Measurements from ENCODE around the gene LAMA5.
A peak's percentile ranks its signal among the peaks of the same experiment; 100 is the strongest.

The LAMA5 gene

DNA sequence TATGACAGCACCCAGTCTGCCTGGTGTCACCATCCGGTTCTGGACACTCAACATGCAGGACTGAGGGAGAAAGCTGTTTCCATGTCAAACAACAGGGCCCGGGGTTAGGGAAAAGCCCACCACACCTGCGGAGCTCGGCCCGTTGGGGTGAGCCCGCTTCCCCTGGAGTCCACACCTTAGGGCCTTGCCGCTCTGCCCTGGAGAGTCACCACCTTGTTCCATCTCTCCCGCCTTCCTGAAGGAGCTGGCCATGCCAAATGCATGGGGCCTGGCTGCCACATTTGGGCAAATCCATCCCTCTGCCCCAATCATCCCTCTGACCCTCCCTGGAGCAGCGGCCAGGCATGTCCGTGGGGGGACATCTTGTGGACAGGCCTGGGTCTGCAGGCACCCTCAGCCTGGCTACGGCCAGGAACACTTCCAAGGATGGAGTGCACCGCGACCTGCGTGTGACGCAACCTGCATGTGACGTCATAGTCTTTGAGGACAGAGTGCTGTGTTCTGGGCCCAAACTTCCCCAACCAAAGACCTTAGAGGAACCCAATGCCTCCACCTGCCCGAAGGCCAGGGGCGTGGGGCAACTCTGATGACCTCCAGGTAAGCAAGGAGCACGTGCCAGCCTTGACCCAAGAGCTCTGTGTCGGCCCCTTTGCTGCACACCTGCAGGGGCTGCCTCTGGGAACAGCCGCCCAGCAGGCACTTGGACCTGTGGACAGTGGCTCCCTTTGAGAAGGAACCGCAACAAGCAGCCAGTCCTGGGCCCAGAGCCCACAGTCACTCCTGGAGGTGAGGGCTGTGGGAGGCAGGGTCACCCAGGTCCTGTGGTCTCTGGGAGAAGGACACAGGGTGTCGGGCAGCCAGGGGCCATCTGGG, 38.2 kb upstream of the LAMA5 start:
- peak in 29 of 42 donors; percentile 11 to 65 (median 41) for DNase-seq
- intact Hi-C loops (cut with DNase I) = no loop called here

DNA sequence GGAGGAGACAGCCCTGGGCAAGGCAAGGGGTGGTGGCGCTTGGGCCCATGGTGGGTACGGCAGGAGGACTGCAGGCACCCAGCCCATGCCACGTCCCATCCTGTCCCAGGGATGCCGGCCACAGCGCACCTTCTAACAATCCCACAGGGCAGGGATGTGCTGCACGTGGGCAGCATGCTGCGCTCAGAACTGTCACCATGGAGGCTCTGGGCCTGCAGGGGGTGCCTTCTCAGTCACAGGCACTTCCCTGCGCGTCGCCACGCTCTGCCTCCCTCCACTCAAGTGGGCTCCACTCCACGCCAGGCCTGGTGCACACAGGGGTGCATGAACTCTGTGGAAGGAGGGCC, 37.6 kb upstream of the LAMA5 start:
- no peak for DNase-seq
- intact Hi-C loops (cut with DNase I) = no loop called here

DNA sequence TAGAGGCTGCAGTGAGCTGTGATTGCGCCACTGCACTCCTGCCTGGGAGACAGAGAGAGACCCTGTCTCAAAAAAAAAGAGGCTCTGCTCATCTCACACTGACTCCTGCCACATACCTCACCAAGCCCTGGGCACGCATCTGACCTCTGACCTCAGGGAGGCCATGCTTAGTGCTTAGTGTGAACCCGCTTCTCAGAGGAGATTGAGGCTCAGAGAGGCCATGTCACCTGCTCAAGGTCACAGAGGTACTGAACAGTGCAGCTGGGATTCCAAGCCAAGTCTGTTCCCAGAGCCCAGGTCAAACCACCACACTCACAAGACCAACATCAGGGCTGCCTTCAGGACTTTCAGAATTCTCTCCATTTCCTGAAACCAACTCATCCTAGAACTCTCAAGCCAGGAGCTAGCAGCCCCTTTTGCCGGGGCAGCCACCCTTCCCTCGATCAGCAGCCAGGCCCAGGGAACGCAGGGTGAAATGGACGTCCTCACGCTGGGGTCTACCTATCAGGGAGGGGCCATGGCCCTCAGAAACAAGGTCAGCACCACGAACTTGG, 37.1 kb upstream of the LAMA5 start:
- DNase-seq = no peak
- intact Hi-C loops (cut with DNase I) = no loop called here

DNA sequence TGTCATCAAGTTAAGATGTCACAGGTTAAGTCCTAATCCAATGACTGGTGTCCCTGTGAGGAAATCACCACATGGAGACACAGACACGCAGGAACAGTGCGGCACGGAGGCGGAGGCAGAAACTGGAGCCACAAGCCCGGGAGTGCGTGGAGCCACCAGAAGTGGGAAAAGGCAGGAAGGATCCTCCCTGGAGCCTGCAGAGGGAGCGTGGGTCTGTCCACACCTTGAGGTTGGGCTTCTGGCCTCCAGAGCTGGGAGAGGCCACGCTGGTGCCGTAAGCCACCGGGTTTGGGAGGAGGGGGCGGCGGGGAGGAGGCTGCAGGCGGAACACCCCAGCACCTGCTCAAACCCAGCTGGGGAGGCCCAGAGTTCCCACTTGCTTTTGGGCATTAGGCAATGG, 36.2 kb upstream of the LAMA5 start:
- intact Hi-C loops (cut with DNase I) = no loop called here
- no peak for DNase-seq

DNA sequence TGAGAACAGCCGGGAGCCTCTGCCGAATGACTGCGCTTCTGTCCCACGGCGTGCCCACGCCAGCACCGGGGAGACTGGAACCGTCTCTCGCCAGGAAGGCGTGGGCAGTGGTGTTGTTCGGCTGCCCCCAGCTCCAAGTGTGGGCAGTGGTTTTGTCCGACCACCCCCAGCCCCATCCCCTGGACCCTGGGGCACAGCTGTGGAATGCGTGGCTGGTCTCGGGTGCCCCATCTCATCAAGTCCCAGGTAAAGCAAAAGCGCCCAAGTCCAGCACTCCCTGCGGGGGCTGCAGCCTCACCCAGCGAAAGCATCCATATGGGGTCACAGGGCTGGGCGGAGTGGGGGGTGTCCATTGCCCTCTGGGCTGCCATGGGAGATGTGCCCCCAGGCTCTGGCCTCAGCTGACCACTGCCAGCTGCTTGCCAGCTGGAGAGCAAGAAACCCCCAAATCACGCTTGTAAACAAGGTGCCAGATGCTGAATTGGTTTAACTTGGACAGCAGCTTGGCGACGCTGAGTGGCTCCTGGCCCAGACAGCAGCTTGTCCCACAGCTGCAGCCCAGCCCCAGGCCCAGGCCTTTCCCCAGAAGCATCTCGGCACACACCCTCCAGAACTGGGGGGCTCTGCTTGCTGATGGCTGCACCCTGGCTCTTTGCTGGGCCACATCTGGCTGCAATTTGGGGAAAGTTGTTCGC, 35.5 kb upstream of the LAMA5 start:
- intact Hi-C loops (cut with DNase I) = no loop called here
- DNase-seq = no peak

DNA sequence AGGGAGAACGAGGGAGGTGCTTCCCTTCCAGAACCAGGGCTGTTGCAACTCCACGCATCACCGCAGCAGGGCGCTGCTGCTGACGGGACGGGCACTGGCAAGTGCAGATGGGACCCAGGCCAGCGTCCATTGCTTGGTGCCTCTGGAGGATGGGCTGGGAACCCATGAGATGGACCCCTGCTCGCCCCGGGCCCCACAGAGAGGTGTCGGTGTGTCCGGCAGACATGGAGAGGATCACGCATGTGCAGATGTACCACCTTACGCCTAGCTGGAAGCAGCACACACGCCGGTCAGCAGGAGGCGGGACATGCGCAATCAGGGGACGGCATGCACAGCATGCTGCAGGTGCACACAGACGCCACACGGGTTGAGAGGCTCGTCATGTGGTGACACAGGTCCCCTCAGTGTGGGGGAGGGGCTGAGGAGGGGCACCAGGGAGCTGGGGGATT, 34.2 kb upstream of the LAMA5 start:
- DNase-seq = no peak

DNA sequence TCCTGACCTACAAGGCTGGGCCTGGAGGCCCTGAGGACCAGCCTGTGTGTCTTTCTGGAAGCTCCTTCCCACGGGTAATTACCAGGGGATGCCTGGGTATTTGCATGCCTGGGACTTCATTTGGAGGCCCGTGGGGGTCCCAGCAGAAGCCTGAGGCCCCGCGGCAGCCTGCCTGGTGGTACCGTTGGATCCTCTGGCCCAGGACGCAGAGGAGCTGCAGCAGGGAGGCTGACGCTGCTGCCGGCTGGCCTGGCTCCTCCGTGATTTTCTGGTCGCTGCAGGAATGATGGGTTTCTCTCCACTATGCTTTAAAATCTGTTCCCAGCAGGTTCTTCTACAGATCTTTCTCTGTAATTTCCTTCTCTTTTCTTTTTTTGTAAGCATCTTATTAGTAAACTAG, 33.4 kb upstream of the LAMA5 start:
- DNase-seq = no peak
- intact Hi-C loops (cut with DNase I) = no loop called here

More for the DNA sequence above, 34.2 kb upstream of the LAMA5 start:
- intact Hi-C loops (cut with DNase I) = no loop called here

DNA sequence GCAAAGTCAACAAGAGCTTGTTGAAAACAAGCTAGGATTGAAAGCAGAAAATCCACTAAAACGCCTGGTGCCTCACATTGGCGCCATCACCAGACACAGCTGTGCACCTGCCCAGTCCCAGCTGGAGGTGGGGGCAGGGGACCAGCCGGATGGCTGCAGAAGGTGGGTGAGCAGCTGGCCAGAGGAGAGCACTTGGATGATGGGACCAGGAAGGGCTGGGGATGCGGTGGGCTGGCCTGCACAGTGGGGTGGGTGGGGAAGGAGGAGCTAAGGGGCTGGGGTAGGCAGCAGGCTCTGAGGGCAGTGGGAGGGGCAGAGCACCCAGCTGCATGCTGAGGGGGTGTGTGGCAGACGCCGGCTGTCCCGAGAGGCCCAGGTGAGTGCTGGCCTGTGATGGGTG, 32.9 kb upstream of the LAMA5 start:
- intact Hi-C loops (cut with DNase I) = no loop called here
- no peak for DNase-seq

DNA sequence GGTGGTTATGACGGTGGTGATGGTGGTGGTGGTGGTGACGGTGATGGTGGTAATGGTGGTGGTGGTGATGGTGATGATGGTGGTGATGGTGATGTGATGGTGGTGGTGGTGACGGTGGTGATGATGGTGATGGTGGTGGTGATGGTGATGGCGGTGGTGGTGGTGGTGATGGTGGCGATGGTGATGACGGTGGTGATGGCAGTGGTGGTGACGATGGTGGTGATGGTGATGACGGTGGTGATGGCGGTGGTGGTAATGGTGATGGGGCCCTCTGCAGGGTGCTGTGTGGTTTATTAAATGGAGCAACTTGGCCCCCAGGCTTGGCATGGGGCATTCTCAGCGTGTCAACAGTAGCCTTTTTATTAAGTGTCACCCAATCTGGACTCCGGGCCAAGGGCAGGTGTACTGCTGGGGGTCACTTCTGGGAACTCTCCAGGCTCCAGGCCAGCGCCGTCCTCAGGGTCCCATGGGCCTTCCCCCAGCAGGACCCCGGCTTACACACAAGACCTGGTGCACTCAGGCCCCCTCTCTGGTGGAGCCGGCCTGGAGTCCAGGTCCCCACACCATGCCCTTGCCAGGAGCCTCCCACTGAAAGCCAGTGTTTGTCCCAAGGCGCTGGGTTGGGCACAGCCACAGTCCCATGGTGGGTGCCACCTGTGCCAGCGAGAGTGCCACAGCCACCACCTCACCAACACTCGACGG, 31.2 kb upstream of the LAMA5 start:
- DNase-seq = no peak
- intact Hi-C loops (cut with DNase I) = no loop called here

DNA sequence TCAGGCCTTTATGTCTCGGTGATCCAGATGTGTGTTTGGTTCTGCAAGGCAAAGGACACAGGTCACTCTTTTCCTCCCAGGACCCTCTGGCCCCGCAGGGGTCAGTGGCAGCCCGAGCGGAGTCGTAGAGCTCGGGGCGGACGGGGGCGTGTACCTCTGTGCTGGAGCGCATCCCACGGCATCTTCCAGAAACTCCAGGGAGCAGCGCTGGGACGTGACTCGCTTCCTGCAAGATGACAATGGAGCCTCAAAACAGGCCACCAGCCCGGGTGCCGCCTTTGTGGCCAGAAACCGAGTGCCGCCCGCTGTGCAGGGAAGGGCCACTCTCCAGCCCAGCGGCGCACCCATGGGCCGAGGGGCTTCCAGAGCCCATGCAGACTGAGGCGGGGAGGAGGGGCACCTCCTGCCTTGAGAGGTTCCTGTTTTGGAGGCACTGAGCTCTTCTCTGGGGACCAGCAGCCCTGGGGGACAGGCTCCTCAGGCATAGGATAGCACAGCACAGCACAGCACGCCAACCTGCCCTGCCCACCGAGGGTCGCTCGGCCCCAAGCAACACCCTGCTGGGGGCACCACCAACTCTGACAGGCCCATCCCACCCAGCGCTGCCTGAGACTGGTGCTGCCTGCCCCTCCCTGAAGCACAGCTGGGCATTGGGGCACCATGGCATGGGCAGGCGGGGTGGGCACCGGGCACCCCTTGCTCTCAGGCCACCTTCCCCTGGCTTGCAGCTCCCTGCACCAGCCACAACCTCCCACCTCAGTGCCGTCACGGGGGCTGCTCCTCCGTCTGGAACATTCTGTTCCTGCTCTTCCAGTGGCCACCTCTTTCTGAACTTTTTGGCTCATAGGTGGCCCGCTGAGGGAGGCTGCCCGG, 29.5 kb upstream of the LAMA5 start:
- intact Hi-C loops (cut with DNase I) = no loop called here
- DNase-seq = no peak

DNA sequence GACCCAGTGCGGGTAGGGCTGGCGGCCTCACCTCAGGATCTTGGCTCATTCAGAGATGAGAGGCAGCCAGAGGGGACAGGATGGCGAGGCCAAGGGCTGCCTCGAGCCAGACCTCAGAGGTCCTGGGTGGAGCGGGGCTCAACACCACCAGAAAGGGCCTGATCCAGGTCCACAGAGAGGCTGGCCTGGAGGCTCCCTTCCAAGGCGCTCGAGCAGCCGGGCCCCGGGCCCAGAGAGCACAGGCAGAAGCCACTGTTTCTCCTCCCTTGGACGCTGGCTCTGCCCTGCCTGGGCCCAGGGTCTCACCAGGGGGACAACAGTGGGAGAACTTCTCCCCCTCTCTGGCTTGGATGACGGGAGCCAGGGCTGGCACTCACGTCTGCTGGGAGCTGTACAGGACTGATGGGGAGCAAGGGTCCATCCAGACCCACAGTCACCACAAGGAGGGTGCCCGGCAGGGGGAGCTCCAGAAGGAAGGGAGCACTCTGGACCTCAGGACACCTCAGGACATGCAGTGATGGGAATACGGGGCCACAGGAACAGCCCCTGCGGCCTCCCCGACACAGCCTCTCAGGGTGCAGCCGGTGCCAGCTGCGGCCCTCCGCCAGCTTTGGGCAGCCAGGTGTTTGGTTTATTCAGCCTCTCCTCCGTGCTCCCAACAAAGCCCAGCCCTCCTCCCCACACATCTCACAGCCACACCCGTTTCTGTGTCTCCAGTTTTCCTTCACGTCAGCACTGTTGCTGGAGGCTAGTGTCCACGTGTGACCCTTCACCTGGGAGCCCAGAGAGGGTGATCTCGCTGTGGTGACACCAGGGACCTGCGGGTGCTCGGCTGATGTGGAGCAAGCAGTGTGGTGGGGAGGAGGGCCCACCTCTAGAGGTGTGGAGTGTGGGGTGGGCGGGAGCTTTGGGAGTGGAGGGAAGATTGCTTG, 28.5 kb upstream of the LAMA5 start:
- no peak for DNase-seq
- intact Hi-C loops (cut with DNase I) = no loop called here

DNA sequence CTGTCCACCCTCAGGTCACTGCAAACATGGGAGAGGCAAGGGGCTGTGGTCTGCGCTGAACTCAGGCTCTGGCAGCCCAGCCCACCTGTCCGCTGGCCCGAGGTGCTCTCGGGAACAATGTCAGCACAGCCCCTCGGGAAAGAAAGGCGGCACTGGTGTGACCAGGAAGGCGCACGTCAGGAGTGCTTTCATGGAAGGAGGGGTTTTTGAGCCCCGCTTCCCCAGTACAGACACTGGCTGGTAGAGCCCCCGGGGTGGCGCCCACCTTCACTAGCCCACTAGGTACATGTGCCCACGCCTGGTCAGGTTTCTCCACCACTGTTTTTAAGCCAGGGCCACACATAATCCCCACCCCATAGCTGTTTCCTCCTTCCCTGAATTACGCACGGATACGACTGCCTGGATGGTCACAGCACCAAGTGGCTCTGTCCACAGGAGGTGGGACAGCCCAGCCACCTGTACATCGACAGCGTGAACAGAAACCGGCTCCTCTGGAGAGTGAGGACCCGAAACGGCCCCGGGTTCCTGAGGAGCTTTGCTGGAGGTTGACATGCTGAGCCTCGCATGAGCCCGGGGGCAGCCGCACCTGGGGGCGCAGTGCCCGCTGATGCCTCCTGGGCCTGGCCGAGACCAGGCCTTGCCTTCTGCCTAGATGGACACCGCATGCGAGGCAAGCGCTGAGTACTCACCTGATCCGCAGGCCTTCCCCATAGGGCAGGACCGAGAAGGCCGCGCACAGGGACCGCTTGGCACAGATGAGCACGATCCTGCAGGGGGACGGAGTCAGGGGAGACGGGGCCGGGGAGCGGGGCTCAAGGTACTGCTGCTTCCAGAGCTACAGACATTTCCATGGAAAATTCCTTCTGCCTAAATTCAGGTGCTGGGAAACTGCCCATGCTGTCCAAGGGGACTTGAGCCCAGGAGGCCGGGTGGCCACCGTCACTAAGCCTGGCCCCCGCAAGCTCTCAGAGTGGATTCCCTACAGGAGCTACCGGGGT, 27.4 kb upstream of the LAMA5 start:
- DNase-seq = no peak
- intact Hi-C loops (cut with DNase I) = no loop called here

DNA sequence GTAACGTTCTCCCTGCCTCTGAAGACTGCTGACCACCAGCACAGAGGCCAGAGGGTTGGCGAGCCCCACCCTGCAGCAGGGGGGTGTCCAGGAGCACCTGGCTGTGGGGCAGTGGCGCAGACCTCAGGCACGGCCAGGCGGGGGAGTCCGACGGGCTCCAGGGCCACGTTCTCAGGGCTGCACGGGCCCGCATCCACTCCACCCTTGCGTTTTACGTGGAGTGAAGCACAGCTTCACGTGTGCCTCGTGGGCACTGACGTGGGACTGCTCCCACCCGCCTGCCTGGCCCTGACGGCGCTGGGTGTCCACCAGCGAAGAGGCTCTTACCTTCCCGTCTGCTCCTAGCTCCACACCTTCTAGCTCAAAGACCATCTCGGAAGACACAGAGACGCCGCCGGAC, 26.7 kb upstream of the LAMA5 start:
- DNase-seq = no peak
- intact Hi-C loops (cut with DNase I) = no loop called here

DNA sequence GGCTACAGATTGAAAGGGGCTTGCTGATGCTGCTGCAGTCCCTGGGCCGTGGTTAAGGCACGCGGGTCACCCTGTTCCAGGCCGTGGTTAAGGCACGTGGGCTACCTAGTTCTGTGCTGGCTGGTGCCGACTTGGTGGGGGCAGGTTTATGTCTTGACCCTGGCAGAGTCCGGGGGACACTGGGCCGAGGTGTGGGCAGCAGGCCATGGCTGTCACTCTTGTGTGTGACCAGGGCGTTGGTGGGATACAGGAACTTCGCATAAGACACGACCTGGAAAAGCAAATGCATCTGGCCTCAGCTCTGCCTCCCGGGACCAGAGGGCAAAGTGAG, 26.2 kb upstream of the LAMA5 start:
- no peak for DNase-seq
- intact Hi-C loops (cut with DNase I) = no loop called here

DNA sequence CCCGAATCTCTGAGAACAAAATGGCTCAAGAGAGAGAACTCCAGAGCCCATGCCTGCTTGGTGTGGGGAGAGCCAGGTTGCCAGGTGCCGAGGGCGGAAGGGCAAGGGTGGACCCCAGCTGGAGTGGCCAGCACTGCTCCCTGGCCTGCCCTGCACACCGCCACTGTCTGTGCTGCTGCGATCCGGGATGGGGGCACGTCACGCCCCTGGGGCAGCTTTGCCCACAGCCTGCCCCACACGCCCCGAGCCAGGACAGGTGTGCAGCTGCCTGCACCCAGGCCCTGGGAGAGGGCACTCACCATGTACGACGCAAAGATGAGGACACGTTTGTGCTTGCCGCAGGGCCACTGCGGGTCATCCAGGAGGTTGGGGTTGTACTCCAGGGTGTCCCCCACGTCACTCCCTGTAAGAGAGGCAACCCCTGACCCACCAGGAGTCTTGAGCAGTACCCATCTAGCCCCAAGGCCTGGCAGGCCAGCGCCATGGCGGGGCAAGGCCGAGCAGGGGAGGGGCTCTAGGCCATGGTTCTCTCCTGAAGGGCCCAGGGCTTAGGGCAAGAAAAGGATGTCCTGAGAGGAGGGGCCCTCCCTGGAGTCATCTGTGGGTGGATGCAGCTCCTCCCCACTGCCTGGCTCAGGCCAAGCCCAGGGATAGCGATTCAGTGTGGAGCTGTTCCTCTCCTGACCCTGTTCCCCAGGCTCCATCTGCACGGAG, 25.7 kb upstream of the LAMA5 start:
- DNase-seq = no peak
- intact Hi-C loops (cut with DNase I) = no loop called here

DNA sequence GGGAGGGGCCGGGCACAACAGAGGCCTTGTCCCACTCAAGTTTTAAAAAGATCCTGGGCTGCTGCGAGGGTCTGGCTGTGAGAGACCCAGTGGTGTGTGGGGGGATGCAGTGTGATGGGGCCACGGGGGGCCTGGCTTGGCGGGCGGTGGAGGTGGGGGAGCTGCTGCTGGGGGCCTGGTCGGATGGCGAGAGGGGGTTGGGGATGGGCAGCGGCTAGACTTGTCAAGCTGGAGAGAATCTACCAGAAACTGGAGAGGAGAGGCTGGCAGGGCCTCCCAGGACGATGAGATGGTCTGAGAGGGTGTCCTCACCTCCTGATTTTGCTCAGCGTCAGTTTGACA, 24.9 kb upstream of the LAMA5 start:
- DNase-seq = no peak
- intact Hi-C loops (cut with DNase I) = no loop called here

All from head of caudate nucleus (tissue), 42 donors.